ENCODE data around the gene IL4R.
"Not testable (repeated sequence)": the region's sequence is repeated elsewhere in the genome, so short reads cannot be mapped to it uniquely, and the experiment has no call there.

The IL4R gene

GRCh38 chr16:27313422-27314160 lies at the start of gene IL4R:
Gene IL4R, plus strand, starts transcription at chr16:27313974. Its CDS starts 26,230 bp downstream, at chr16:27340204.
- H3K4me3 Mint-ChIP-seq: peak within 1 kb of the TSS; percentile 91
- H3K27me3 Mint-ChIP-seq: no peaks in the 10 kb centered on the region
- ATAC-seq (ENCODE audit: low read depth) (peak; percentile 79), DNase-seq (ENCODE audit: low spot score in 2 of 2) (peak; percentile 52 to 68)
- H3K36me3 Mint-ChIP-seq: no peaks in the 10 kb centered on the region
- H3K4me1 Mint-ChIP-seq: peaks cover 32% of the 10 kb centered on the region
- no peaks in the 10 kb centered on the region for H3K9me3 Mint-ChIP-seq
- H3K27ac Mint-ChIP-seq: peak within 1 kb of the TSS; percentile 92

- peaks cover 35% of the 10 kb centered on the region for H3K4me1 Mint-ChIP-seq
- no peak overlapping the region for H3K4me3 Mint-ChIP-seq
- H3K27ac Mint-ChIP-seq: no peak overlapping the region
- no peaks in the 10 kb centered on the region for H3K9me3 Mint-ChIP-seq
- ATAC-seq (ENCODE audit: low read depth): no peak
- no peak for DNase-seq (ENCODE audit: low spot score in 2 of 2)
- H3K27me3 Mint-ChIP-seq: no peaks in the 10 kb centered on the region
- peaks cover 13% of the 10 kb centered on the region for H3K36me3 Mint-ChIP-seq
These were observed 49.6 kb upstream of the IL4R start for GRCh38 chr16:27264151-27264550.

- ATAC-seq (ENCODE audit: low read depth) (no peak), DNase-seq (ENCODE audit: low spot score in 2 of 2) (no peak)
- peaks cover 40% of the 10 kb centered on the region for H3K4me1 Mint-ChIP-seq
- peak overlapping the region; percentile 3 for H3K27ac Mint-ChIP-seq
- no peak overlapping the region for H3K4me3 Mint-ChIP-seq
- H3K27me3 Mint-ChIP-seq: no peaks in the 10 kb centered on the region
- H3K9me3 Mint-ChIP-seq: no peaks in the 10 kb centered on the region
- H3K36me3 Mint-ChIP-seq: peaks cover 10% of the 10 kb centered on the region
These were observed 47.8 kb upstream of the IL4R start for GRCh38 chr16:27265982-27266381.

GRCh38 chr16:27267037-27267677 lies 46.6 kb upstream of the IL4R start:
- Mint-ChIP-seq H3K36me3 (peaks cover 10% of the 10 kb centered on the region), H3K4me1 (peaks cover 39% of the 10 kb centered on the region), H3K27ac (peak overlapping the region; percentile 97), H3K27me3 (no peaks in the 10 kb centered on the region), H3K4me3 (peak overlapping the region; percentile 56), H3K9me3 (peaks cover 2% of the 10 kb centered on the region)
- ATAC-seq (ENCODE audit: low read depth) (peak; percentile 12), DNase-seq (ENCODE audit: low spot score in 2 of 2) (no peak)

GRCh38 chr16:27268376-27269299 lies 45.1 kb upstream of the IL4R start, which contains the start of gene NSMCE1:
Gene NSMCE1, minus strand, starts transcription at chr16:27268772. Its CDS starts 11,202 bp downstream, at chr16:27257570.
- H3K9me3 Mint-ChIP-seq: peaks cover 2% of the 10 kb centered on the region
- H3K4me3 Mint-ChIP-seq: peak within 1 kb of the TSS; percentile 92
- peaks cover 4% of the 10 kb centered on the region for H3K36me3 Mint-ChIP-seq
- H3K27ac Mint-ChIP-seq: peak within 1 kb of the TSS; percentile 97
- H3K27me3 Mint-ChIP-seq: no peaks in the 10 kb centered on the region
- DNase-seq (ENCODE audit: low spot score in 2 of 2) (peak; percentile 95 to 96), ATAC-seq (ENCODE audit: low read depth) (peak; percentile 98)
- peaks cover 32% of the 10 kb centered on the region for H3K4me1 Mint-ChIP-seq

- Mint-ChIP-seq H3K9me3 (peaks cover 2% of the 10 kb centered on the region), H3K27me3 (no peaks in the 10 kb centered on the region), H3K27ac (peak overlapping the region; percentile 97), H3K36me3 (peaks cover 4% of the 10 kb centered on the region), H3K4me3 (peak overlapping the region; percentile 92), H3K4me1 (peaks cover 34% of the 10 kb centered on the region)
- no peak for DNase-seq (ENCODE audit: low spot score in 2 of 2)
- no peak for ATAC-seq (ENCODE audit: low read depth)
These were observed 44.2 kb upstream of the IL4R start for GRCh38 chr16:27269300-27270150.

GRCh38 chr16:27270349-27270748 lies 43.4 kb upstream of the IL4R start:
- Mint-ChIP-seq H3K36me3 (peaks cover 4% of the 10 kb centered on the region), H3K4me1 (peaks cover 37% of the 10 kb centered on the region), H3K4me3 (no peak overlapping the region), H3K9me3 (peaks cover 2% of the 10 kb centered on the region), H3K27me3 (no peaks in the 10 kb centered on the region), H3K27ac (peak overlapping the region; percentile 97)
- ATAC-seq (ENCODE audit: low read depth) (no peak), DNase-seq (ENCODE audit: low spot score in 2 of 2) (no peak)

GRCh38 chr16:27272076-27272475 lies 41.7 kb upstream of the IL4R start:
- Mint-ChIP-seq H3K4me3 (no peak overlapping the region), H3K4me1 (peaks cover 31% of the 10 kb centered on the region), H3K27ac (no peak overlapping the region), H3K9me3 (peaks cover 2% of the 10 kb centered on the region), H3K36me3 (peaks cover 4% of the 10 kb centered on the region), H3K27me3 (no peaks in the 10 kb centered on the region)
- DNase-seq (ENCODE audit: low spot score in 2 of 2) (no peak), ATAC-seq (ENCODE audit: low read depth) (no peak)

GRCh38 chr16:27272697-27273096 lies 41.1 kb upstream of the IL4R start:
- not testable (repeated sequence) for DNase-seq (ENCODE audit: low spot score in 2 of 2); H3K9me3 Mint-ChIP-seq; H3K4me3 Mint-ChIP-seq; H3K27me3 Mint-ChIP-seq; ATAC-seq (ENCODE audit: low read depth); H3K36me3 Mint-ChIP-seq; H3K27ac Mint-ChIP-seq
- peaks cover 27% of the 10 kb centered on the region for H3K4me1 Mint-ChIP-seq

GRCh38 chr16:27273330-27273669 lies 40.5 kb upstream of the IL4R start:
- H3K27ac Mint-ChIP-seq: no peak overlapping the region
- DNase-seq (ENCODE audit: low spot score in 2 of 2) (no peak), ATAC-seq (ENCODE audit: low read depth) (no peak)
- no peak overlapping the region for H3K4me3 Mint-ChIP-seq
- peaks cover 24% of the 10 kb centered on the region for H3K4me1 Mint-ChIP-seq
- H3K27me3 Mint-ChIP-seq: no peaks in the 10 kb centered on the region
- H3K36me3 Mint-ChIP-seq: peaks cover 4% of the 10 kb centered on the region
- peaks cover 2% of the 10 kb centered on the region for H3K9me3 Mint-ChIP-seq

- H3K27me3 Mint-ChIP-seq: no peaks in the 10 kb centered on the region
- no peak overlapping the region for H3K27ac Mint-ChIP-seq
- H3K9me3 Mint-ChIP-seq: peaks cover 2% of the 10 kb centered on the region
- DNase-seq (ENCODE audit: low spot score in 2 of 2): no peak
- peaks cover 21% of the 10 kb centered on the region for H3K4me1 Mint-ChIP-seq
- H3K4me3 Mint-ChIP-seq: no peak overlapping the region
- ATAC-seq (ENCODE audit: low read depth): no peak
- peaks cover 2% of the 10 kb centered on the region for H3K36me3 Mint-ChIP-seq
These were observed 39.9 kb upstream of the IL4R start for GRCh38 chr16:27273670-27274423.

GRCh38 chr16:27274424-27274874 lies 39.3 kb upstream of the IL4R start:
- not testable (repeated sequence) for ATAC-seq (ENCODE audit: low read depth); H3K27me3 Mint-ChIP-seq; H3K36me3 Mint-ChIP-seq; DNase-seq (ENCODE audit: low spot score in 2 of 2); H3K4me3 Mint-ChIP-seq; H3K9me3 Mint-ChIP-seq; H3K27ac Mint-ChIP-seq
- H3K4me1 Mint-ChIP-seq: peaks cover 19% of the 10 kb centered on the region

Measured in memory B cell (primary cell).